ENCODE measurements around the gene CROCC2.
A peak's percentile ranks its signal among the peaks of the same experiment; 100 is the strongest.

Gene CROCC2

GRCh38 chr2:240987588-240987987, 81.5 kb downstream of the CROCC2 start:
- DNase-seq (ENCODE audit: low read depth in 2 of 2), result no peak

DNA sequence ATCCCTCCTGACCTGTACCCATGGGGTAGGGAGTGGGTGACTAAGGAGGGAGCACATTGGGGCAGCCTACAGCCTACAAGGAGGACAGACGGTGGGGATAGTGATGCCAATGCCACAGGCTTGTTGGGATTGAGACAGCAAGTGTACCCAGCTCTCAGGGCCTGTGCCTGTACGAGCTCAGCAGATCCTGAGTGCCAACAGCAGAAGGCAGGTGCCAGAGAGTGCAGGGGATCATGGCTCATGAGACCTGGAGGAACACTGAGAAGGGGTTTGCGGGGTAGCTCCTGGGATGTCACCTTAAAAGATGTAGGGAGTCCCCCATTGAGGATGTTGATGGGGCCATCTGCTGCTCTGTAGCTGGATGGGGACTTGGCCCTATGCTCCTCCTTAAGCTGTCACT, 82.0 kb downstream of the CROCC2 start:
- no peak for DNase-seq (ENCODE audit: low read depth in 2 of 2)

DNA sequence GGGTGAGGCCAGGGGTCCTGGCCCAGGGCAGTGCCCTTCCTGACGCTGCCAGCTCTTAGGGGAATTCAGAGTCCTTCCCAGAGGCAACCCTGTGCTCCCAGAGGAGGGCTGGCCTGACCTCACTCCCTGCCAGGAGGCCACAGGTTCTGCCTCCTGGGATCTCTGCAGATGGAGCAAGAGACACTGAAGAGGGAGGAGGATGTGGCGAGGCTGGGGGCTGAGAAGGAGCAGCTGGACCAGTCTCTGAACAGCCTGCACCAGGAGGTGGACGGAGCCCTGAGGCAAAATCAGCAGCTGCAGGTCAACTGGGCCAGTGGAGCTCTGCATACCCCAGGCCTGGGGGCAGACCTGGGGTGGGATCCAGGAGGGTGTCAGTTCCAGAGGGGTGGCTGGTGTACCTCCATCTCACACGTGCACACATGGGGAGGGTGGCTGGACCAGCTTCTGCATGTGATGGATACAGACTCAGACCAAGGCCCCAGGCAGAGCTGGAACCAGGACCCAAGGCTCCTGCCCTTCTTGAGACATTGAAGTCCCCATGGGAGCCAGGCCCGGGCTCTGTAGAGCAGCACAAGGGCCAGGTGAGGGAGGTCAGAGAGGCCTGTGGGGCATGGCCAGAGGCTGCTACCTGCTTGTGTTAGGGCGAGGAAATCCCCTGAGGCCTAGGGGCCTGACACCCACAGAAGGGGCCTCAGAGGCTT, 82.6 kb downstream of the CROCC2 start:
- no peak for DNase-seq (ENCODE audit: low read depth in 2 of 2)

- DNase-seq (ENCODE audit: low read depth in 2 of 2), result no peak
Observed at GRCh38 chr2:240989451-240990265, 83.5 kb downstream of the CROCC2 start.

DNA sequence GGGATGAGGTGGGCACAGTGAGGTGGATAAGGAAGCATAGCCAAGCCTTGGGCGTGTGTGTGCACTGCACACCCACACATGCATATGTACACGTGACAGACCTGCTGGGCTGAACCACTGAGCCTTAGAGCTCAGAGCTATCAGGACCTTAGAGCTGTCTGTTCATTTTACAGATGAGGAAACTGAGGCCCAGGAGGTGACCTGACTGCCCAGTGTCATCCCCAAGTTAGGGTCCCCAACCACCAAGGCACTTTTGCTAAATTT, 84.1 kb downstream of the CROCC2 start:
- no peak for DNase-seq (ENCODE audit: low read depth in 2 of 2)

DNA sequence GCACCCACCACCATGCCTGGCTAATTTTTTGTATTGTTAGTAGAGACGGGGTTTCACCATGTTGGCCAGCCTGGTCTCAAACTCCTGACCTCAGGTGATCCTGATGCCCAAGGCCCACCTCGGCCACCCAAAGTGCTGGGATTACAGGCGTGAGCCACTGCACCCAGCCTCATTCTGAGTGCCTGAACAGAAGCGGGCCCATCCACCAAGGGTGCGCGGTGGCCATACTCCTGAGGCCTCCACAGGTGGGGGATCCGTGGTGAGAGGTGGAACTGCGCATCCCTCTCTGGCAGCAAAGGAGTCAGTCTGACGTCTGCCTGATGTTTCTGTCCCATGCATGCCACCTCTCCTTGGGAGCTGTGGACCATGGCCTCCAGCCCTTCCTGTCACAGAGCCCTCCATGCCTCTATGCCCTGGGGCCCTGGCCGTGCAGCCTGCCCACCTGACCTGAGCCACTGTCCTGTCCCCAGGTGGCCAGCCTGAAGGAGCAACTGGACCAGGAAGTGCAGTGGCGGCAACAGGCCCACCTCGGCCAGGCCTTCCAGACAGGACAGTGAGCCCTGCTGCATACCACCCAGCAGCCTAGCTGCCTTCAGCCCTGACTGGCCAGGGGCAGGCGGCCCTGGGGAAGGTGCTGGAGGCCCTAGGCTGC, 84.7 kb downstream of the CROCC2 start:
- no peak for DNase-seq (ENCODE audit: low read depth in 2 of 2)

DNA sequence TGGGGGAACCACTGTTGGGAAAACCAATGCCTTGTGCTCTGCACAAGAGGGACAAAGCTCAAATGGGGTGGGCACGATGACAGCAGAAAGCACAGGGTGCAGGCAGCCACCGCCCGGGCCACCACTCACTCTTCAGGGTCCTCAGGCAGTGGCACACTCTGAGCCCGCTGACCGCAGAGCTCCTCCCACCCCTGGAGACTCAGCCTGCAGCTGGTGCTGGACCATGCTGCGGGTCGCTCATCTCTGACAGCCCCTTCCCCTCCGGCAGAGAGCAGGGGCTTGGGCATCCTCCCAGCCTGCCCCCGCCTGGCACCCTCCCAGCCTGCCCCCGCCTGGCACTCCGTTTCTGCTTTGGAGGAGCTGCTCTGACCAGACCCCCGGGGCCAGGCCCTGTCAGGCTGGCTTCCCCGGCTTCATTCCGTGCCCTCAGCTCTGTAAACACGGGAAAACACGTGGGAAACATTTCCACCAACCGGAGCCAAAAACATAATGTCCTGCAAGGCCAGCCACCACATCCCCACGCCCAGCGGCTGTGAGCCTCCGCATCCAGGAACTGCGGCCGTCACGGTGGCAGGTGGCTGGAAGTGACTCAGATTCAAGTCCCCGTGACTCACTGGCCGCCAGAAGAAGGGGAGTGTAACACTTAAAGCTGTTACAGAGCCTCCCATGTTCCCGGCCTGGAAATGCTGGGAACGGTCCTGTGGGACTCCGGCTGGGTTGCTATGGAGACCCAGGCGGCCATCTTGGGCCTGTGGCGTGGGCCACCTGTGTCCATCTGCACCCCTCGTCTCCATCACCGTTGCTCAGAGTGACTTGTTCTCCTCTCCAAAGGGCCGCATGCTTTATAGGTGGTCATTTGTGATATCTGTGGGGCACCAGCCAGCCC, 85.5 kb downstream of the CROCC2 start:
- no peak for DNase-seq (ENCODE audit: low read depth in 2 of 2)

- no peak for DNase-seq (ENCODE audit: low read depth in 2 of 2)
Observed at GRCh38 chr2:240992572-240993291, 86.6 kb downstream of the CROCC2 start.

GRCh38 chr2:240993446-240994170, 87.5 kb downstream of the CROCC2 start:
- no peak for DNase-seq (ENCODE audit: low read depth in 2 of 2)

DNA sequence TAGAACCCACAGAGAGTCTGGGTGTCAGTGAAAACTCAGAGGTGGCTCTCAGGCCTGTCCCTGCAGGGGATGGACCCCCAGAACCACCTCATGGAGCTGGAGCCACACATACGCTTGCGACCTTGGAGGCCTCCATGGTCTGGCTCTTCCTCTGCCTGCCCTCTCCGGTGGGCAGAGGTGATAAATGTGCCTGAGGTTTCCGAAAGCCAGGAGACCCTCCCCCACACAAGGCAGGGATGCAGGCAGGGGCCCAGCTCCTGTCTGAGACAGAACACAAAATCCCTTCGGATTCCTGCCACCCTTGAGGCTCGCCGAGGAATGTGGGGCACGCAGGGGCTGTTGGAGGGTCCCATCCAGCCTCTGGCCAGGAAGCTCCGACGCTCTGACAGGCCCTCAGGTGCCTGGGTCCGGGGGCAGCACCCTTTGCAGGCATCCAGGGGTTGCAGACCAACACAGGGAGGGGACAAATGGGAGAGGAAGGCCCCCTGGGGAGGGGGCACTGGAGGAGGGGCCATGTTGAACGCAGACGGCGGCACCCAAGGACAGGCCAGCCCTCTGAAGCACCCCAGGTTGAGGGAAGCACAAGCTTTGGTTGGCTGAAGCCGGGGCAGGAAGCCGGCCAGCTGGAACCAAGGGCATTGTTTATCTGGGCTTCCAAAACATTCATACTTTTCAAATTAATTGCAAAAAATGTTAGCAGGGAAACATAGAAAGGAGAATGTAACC, 88.2 kb downstream of the CROCC2 start:
- no peak for DNase-seq (ENCODE audit: low read depth in 2 of 2)

DNA sequence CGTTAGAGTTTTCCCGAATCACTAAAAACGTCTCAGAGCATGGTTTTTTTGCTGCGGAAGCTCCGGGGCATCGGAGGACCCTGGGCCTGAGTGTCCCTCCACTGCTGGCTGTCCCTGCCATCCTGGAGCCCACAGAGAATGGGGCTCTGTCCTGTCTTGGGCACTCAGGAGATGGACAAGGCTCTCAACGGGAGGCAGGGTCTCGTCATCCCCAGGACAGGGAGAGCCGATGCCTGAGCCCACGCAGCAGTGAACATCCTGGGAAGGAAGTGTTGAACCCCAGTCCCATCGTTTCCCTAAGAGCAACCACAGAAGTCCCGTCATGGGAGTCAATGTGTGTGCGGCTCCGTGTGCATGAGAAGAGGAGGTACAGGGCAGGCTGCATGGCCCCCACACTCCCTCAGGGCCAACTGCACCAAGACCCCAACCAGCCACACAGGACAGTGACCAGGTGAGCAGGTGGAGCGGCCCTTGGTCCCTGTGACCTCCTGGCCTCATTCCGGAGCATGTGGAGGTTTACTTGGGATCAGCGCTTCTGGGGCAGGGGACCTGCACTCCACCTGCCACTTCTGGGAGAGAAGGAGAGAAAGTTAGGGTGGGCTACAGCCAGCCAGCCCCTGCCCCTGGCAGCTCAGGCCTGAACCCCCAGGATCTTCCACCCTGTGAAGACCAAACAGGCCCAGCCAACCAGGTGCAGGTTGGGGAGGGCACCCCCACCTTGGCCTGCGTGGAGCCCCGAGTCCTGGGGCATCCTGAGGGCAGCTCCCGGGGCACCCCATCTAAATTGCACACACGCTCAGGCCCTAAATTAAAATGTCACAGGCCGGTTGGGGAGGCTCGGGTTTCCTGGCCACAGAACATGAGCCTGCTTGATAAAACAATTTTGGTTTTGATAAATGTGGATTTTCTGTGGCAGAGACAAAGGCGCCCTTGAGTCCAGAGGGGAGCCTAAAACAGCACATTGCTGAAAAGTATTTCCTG, 89.2 kb downstream of the CROCC2 start:
- DNase-seq (ENCODE audit: low read depth in 2 of 2), result no peak

- DNase-seq (ENCODE audit: low read depth in 2 of 2), result no peak
Observed at GRCh38 chr2:240996161-240996833, 90.2 kb downstream of the CROCC2 start.

DNA sequence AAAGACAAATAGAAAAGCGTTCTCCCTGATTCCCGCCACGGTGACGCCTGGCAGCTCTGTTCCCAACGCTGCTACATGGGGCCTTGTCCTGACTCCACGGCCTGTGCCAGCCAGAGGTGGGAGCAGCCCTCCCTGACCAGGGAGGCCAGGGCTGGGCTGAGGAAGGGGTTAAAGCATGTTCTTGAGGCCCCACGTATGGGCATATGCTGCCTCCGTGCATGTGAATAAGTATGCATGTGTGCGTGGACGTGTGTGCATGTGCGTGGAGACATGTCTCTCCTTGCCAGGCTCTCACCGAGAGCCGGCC, 90.7 kb downstream of the CROCC2 start:
- DNase-seq (ENCODE audit: low read depth in 2 of 2), result no peak

DNA sequence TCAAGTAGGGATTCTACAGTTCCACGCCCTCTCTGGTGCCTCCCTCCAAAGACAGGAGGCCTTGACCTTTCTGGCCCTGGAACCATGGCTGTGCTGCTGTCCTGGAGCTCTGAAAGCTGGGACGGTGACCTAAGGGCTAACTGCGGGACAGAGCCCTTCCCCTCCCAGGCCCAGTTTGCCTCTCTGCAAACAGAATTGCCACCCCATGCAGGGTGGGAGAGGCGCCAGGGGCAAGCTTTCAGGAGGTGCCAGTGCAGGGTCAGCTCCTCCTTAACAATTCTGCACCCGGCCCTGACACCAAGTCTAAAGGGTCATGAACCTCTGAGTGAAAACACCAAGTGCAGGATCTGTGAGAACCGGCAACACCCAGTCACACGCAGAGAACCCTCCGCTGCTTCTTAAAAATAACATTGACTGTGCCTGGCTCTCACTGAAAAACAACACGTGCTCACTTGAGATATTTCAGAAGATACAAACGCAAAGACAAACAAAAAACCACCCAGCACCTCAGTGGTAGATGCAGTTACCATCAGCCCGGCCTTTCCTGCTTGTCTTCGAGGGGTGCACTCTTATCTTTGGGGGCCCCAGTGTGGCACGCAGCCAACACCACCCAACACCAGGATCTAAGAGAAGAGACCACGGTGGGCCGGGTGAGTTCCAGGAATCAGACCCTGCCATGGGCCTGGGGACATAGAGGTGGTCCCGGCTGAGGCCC, 91.2 kb downstream of the CROCC2 start:
- no peak for DNase-seq (ENCODE audit: low read depth in 2 of 2)

GRCh38 chr2:240997856-240998705, 91.9 kb downstream of the CROCC2 start, which contains the start of gene SNED1:
Gene SNED1 (plus strand): TSS chr2:240998618. CDS start chr2:240998838, 220 bp downstream.
- DNase-seq (ENCODE audit: low read depth in 2 of 2), result peak; percentile 24 to 44

DNA sequence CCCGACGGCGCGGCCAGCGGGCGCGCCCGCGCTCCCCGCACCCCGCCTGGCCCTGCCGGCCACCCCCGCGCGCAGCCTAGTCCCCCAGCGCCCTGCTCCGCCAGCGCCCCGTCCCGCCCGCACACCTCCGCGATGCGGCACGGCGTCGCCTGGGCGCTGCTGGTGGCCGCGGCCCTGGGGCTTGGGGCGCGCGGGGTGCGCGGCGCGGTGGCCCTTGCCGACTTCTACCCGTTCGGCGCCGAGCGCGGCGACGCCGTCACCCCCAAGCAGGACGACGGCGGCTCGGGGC, 92.5 kb downstream of the CROCC2 start:
- no peak for DNase-seq (ENCODE audit: low read depth in 2 of 2)

Data from stimulated activated CD4-positive, alpha-beta T cell treated with anti-CD3 and anti-CD28 coated beads, Interleukin-15, amount 100 ng/mL, for 48 hours (primary cell).